Measurements from ENCODE around the gene XKR3.

DNA sequence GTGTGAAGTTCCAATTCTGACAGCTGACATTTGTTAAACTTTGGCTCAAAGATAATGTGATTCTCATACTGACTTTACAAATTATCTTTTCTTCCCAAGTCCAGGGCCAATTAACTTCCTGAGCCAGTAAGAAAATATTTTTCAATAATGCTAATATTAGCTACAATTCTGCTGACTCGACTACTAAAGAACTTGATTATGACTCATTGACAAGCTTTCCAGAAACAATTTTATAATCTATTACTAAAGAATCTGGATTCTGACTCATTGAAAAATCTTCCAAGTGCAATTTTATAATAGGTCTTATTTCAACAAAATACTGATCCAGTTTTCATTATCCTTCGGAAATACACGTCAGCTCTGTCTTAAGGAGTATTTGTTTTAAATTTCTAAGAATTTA is 12.9 kb upstream of the XKR3 start:
- TF ChIP-seq, protein P1, sequence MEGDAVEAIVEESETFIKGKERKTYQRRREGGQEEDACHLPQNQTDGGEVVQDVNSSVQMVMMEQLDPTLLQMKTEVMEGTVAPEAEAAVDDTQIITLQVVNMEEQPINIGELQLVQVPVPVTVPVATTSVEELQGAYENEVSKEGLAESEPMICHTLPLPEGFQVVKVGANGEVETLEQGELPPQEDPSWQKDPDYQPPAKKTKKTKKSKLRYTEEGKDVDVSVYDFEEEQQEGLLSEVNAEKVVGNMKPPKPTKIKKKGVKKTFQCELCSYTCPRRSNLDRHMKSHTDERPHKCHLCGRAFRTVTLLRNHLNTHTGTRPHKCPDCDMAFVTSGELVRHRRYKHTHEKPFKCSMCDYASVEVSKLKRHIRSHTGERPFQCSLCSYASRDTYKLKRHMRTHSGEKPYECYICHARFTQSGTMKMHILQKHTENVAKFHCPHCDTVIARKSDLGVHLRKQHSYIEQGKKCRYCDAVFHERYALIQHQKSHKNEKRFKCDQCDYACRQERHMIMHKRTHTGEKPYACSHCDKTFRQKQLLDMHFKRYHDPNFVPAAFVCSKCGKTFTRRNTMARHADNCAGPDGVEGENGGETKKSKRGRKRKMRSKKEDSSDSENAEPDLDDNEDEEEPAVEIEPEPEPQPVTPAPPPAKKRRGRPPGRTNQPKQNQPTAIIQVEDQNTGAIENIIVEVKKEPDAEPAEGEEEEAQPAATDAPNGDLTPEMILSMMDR (IDR thresholded peaks at IDR 0.05) = no peak
- TF ChIP-seq POLR2A (IDR thresholded peaks at IDR 0.05) = no peak

Data from breast epithelium (tissue), 3 donors.